ENCODE measurements around the gene RXRA.
A peak's percentile ranks its signal among the peaks of the same experiment; 100 is the strongest.

DNA sequence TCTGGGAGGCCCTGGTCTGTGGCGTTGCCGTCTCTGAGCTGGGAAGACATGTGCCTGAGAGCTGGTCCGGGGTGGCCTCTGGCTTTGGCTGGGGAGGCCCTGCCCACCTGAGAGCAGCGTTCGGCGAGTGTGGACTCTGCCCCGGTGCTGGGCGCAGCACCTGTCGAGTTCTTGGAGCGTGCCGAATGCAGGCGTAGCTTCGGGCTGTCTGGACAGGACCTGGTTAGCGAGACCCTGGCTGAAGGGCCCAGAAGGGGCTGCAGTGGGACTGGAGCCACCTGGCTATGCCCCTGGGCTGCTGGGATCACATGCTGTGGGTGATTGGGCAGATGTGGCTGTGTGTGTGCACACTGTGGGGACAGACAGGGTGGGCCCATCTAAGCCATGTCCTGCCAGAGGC is 56.5 kb downstream of the RXRA start:
- TF ChIP-seq, protein P1, sequence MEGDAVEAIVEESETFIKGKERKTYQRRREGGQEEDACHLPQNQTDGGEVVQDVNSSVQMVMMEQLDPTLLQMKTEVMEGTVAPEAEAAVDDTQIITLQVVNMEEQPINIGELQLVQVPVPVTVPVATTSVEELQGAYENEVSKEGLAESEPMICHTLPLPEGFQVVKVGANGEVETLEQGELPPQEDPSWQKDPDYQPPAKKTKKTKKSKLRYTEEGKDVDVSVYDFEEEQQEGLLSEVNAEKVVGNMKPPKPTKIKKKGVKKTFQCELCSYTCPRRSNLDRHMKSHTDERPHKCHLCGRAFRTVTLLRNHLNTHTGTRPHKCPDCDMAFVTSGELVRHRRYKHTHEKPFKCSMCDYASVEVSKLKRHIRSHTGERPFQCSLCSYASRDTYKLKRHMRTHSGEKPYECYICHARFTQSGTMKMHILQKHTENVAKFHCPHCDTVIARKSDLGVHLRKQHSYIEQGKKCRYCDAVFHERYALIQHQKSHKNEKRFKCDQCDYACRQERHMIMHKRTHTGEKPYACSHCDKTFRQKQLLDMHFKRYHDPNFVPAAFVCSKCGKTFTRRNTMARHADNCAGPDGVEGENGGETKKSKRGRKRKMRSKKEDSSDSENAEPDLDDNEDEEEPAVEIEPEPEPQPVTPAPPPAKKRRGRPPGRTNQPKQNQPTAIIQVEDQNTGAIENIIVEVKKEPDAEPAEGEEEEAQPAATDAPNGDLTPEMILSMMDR (IDR thresholded peaks at IDR 0.05) = no peak
- TF ChIP-seq POLR2AphosphoS5 (IDR thresholded peaks at IDR 0.05) (peak in 2 of 3 donors; percentile 29 to 43), EP300 (IDR thresholded peaks at IDR 0.05; ENCODE audit: low read depth) (no peak)

Data from transverse colon (tissue), 4 donors.